ENCODE data around the gene GCGR. TPM values are rescaled to one million over a fixed set of nuclear protein-coding genes. Genes with fewer than 3 reads are reported as not detected.

GCGR gene
- total and polyA plus RNA-seq, 2 of the 13 experiments (the other 11 are each of a cell fraction or from before 2014, with no cell fraction given) = 0.04 to 0.13 TPM

- TF ChIP-seq ZNF891 (CRISPR knock-in tag; IDR thresholded peaks at IDR 0.05) (no peak; the same call in 1 of the 2 replicates), FOXC1 (CRISPR knock-in tag; IDR thresholded peaks at IDR 0.05; ENCODE audit: borderline replicate concordance) (no peak), ZFX (CRISPR knock-in tag; IDR thresholded peaks at IDR 0.05; ENCODE audit: low read depth) (peak; percentile 78), POLR2AphosphoS5 (IDR thresholded peaks at IDR 0.05; ENCODE audit: low read depth, low read length) (peak; percentile 97), SP1 (IDR thresholded peaks at IDR 0.05) (no peak), SP1 (CRISPR knock-in tag; IDR thresholded peaks at IDR 0.05) (peak; percentile 31; the same call in 1 of the 2 replicates), ZNF547 (CRISPR knock-in tag; IDR thresholded peaks at IDR 0.05) (peak; percentile 81), ZBTB43 (CRISPR knock-in tag; conservative IDR thresholded peaks at IDR 0.05) (no peak), DMAP1 (CRISPR knock-in tag; IDR thresholded peaks at IDR 0.05) (no peak), HMGXB4 (CRISPR knock-in tag; IDR thresholded peaks at IDR 0.05; ENCODE audit: borderline replicate concordance in 1 of 2, low read depth in 1 of 2) (peak in 1 of 2 experiments; percentile 42; a peak in 2 of 4 replicates), ZNF607 (CRISPR knock-in tag; IDR thresholded peaks at IDR 0.05; ENCODE audit: borderline replicate concordance) (peak; percentile 53; the same call in 1 of the 2 replicates), DNMT1 (CRISPR knock-in tag; IDR thresholded peaks at IDR 0.05) (peak; percentile 66; the same call in 1 of the 2 replicates), BRF2 (CRISPR knock-in tag; IDR thresholded peaks at IDR 0.05) (peak; percentile 44; the same call in 1 of the 2 replicates), ZNF512B (CRISPR knock-in tag; IDR thresholded peaks at IDR 0.05; ENCODE audit: borderline replicate concordance) (peak; percentile 82; the same call in 1 of the 2 replicates), MEIS1 (CRISPR knock-in tag; IDR thresholded peaks at IDR 0.05; ENCODE audit: borderline replicate concordance) (peak; percentile 38; the same call in 1 of the 2 replicates), ZNF644 (CRISPR knock-in tag; IDR thresholded peaks at IDR 0.05; ENCODE audit: low read depth) (no peak), ZNF232 (CRISPR knock-in tag; IDR thresholded peaks at IDR 0.05; ENCODE audit: borderline replicate concordance) (no peak), ZNF550 (CRISPR knock-in tag; IDR thresholded peaks at IDR 0.05; ENCODE audit: borderline replicate concordance) (peak; percentile 89; the same call in 1 of the 2 replicates), NRL (CRISPR knock-in tag; IDR thresholded peaks at IDR 0.05; ENCODE audit: borderline replicate concordance) (0 out of 2 replicates have a peak, but pooled peaks have one; percentile 1), KAT7 (CRISPR knock-in tag; IDR thresholded peaks at IDR 0.05; ENCODE audit: borderline replicate concordance) (peak; percentile 44; the same call in 1 of the 2 replicates)
- TF ChIP-seq, protein P1, sequence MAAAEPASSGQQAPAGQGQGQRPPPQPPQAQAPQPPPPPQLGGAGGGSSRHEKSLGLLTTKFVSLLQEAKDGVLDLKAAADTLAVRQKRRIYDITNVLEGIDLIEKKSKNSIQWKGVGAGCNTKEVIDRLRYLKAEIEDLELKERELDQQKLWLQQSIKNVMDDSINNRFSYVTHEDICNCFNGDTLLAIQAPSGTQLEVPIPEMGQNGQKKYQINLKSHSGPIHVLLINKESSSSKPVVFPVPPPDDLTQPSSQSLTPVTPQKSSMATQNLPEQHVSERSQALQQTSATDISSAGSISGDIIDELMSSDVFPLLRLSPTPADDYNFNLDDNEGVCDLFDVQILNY (CRISPR knock-in tag; conservative IDR thresholded peaks at IDR 0.05) = peak; percentile 43; the same call in 1 of the 2 replicates
Measured at GRCh38 chr17:81859906-81860755, 56.2 kb downstream of the GCGR start, which contains the start of gene P4HB (continued).

Data from HepG2 (cell line).